Epithelial cell of proximal tubule (primary cell): ENCODE data around the gene PTRH2. TPM values are rescaled to one million over a fixed set of nuclear protein-coding genes. Genes with fewer than 3 reads are reported as not detected.

ENCODE experiments used
- DNase-seq: peaks from one replicate; pipeline ENCODE4 v3.0.0-alpha.2; 2011; ENCODE audit warnings: low read depth
- H3K4me3 ChIP-seq: 2 replicates; pipeline ENCODE4 v1.5.1; 2011; ENCODE audit warnings: low read depth, mild to moderate bottlenecking, low read length
- total RNA-seq: library from RNA; depleted of rRNA; stranded (reverse); fragments of >200 nt; gene quantifications from 2 replicates; pipeline ENCODE4 v1.2.3, GENCODE V29; 2015
- TF ChIP-seq, protein P1 (sequence below): conservative IDR thresholded peaks from 2 replicates; pipeline ENCODE4 v1.5.1; 2012; ENCODE audit warnings: low read depth, mild to moderate bottlenecking, low read length

PTRH2 gene
- total RNA-seq, 1 donor from 2014 or later: 44.6 TPM

DNA sequence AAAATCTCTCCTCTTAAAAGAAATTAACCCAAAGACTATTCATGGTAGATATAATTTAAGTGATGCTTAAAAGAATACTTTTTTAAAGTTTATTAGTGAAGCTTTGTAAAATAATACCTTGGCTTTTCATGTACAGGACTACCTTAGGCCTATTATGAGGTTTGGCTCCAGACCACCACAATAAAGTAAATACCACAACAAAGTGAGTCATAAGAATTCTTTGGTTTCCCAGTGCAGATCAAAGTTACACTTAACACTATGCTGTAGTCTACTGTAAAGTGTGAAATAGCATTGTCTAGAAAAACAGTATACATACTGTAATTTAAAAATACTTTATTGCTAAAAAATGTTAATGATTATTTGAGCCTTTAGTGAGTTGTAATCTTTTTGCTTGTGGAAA is 55.9 kb downstream of the PTRH2 start:
- TF ChIP-seq, protein P1, sequence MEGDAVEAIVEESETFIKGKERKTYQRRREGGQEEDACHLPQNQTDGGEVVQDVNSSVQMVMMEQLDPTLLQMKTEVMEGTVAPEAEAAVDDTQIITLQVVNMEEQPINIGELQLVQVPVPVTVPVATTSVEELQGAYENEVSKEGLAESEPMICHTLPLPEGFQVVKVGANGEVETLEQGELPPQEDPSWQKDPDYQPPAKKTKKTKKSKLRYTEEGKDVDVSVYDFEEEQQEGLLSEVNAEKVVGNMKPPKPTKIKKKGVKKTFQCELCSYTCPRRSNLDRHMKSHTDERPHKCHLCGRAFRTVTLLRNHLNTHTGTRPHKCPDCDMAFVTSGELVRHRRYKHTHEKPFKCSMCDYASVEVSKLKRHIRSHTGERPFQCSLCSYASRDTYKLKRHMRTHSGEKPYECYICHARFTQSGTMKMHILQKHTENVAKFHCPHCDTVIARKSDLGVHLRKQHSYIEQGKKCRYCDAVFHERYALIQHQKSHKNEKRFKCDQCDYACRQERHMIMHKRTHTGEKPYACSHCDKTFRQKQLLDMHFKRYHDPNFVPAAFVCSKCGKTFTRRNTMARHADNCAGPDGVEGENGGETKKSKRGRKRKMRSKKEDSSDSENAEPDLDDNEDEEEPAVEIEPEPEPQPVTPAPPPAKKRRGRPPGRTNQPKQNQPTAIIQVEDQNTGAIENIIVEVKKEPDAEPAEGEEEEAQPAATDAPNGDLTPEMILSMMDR: no peak
- no peak for DNase-seq
- H3K4me3 ChIP-seq: no peak overlapping the region

DNA sequence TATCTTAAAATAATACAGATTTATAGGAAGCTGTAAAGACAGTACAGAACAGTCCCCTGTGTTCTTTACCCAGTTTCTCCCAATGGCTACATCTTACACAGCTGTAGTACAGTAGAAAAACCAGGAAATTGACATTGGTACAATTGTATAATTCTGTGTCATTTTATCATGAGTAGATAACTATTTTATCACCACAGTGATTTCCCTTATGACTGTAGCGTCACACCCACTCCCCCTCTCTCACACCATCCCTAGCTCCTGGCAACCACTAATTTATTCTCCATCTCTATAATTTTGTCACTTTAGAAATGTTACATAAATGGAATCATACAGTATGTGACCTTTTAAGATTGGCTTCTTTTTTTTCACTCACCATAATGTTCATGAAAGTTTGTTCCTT is 56.6 kb downstream of the PTRH2 start:
- TF ChIP-seq, protein P1: no peak
- DNase-seq: no peak
- H3K4me3 ChIP-seq: no peak overlapping the region

DNA sequence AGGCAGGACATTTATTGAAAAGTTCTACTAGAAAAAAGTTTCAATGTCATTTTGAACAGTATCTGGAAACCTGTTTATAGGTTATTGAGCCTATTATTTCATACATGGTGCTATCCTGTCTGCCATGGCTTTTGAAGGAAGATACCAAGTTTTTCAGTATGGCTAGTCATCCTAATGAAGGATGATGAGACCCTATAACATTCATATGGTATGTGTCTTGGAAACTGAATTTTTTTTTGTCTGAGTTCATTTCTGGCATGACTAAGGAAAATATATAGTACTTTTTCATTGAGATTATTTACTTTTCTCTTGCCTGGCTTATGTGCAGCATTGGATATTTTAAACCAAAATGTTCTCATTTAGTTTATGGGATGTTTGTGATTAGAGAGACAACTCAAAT is 57.3 kb downstream of the PTRH2 start:
- TF ChIP-seq, protein P1: no peak
- H3K4me3 ChIP-seq: no peak overlapping the region
- no peak for DNase-seq

Other genes with a start within 250 kb of the PTRH2 start
- 26.5 and 39.7 TPM in 2 replicates for gene DHX40, start 141.8 kb downstream of the PTRH2 start, total RNA-seq
- gene CLTC, start 87.5 kb downstream of the PTRH2 start, total RNA-seq: 207 and 243 TPM in 2 replicates
- gene VMP1, start 224 bp upstream of the PTRH2 start, total RNA-seq: 127 and 232 TPM in 2 replicates
- gene TUBD1, start 185.5 kb upstream of the PTRH2 start, total RNA-seq: 3.4 and 9.5 TPM in 2 replicates
- 25.0 and 26.3 TPM in 2 replicates for gene RPS6KB1, start 185.7 kb upstream of the PTRH2 start, total RNA-seq